Caco-2 (cell line): ENCODE results near the gene CD302. TPM values are rescaled to one million over a fixed set of nuclear protein-coding genes. Genes with fewer than 3 reads are reported as not detected.
A peak's percentile ranks its signal among the peaks of the same experiment; 100 is the strongest.
"Not testable (repeated sequence)": the region's sequence is repeated elsewhere in the genome, so short reads cannot be mapped to it uniquely, and the experiment has no call there.

Source experiments
- BruUV-seq: library from RNA; stranded (reverse); fragments of 400-500 nt; replicated peaks from 2 replicates; lab custom pipeline; 2021; lab: Mats Ljungman, UMichigan
- CTCF ChIA-PET: fragments of 300-600 bp; sonication (Branson Sonifier 250); formaldehyde crosslinking; loops from one replicate; lab custom pipeline; 2022; ENCODE audit warnings: antibody characterized with exemption; lab: Charles Lee
- POLR2A ChIA-PET: fragments of 300-600 bp; sonication (Branson Sonifier 250); formaldehyde crosslinking; loops from one replicate; lab custom pipeline; 2022; ENCODE audit warnings: antibody characterized with exemption; lab: Charles Lee
- DNase-seq, 2 experiments: peaks; one replicate each; pipeline versions ENCODE4 v3.0.0 to v3.0.0-alpha.2; 2020 to 2022
- H3K27me3 ChIP-seq: replicated peaks from 2 replicates; pipeline ENCODE4 v1.6.0; 2011; ENCODE audit warnings: low read length; ENCODE audit not compliant: control insufficient read depth, insufficient read depth
- H3K36me3 ChIP-seq: 2 replicates; pipeline ENCODE4 v1.5.1; 2011; ENCODE audit warnings: low read length; ENCODE audit not compliant: control insufficient read depth, insufficient read depth
- H3K4me1 ChIP-seq: fragments of 250-450 bp; sonication (Bioruptor Pico); 2 replicates; pipeline ENCODE4 v1.5.1; 2020; ENCODE audit warnings: mild to moderate bottlenecking
- H3K4me3 ChIP-seq: 2 replicates; pipeline ENCODE4 v1.5.1; 2011; ENCODE audit warnings: low read depth, mild to moderate bottlenecking, control low read depth, low read length
- H3K9me3 ChIP-seq: fragments of 250-450 bp; sonication (Bioruptor Pico); 2 replicates; pipeline ENCODE4 v1.5.1; 2020; ENCODE audit warnings: mild to moderate bottlenecking, moderate library complexity
- H3K27ac Mint-ChIP-seq: one replicate; pipeline ENCODE4 v1.8.0; 2022; ENCODE audit warnings: mixed read lengths; ENCODE audit not compliant: unreplicated experiment
- H3K27me3 Mint-ChIP-seq: one replicate; pipeline ENCODE4 v1.8.0; 2022; ENCODE audit warnings: mixed read lengths; ENCODE audit not compliant: insufficient read depth, unreplicated experiment
- H3K36me3 Mint-ChIP-seq: one replicate; pipeline ENCODE4 v1.8.0; 2022; ENCODE audit warnings: mild to moderate bottlenecking, mixed read lengths; ENCODE audit not compliant: insufficient read depth, unreplicated experiment
- H3K4me1 Mint-ChIP-seq: one replicate; pipeline ENCODE4 v1.8.0; 2022; ENCODE audit warnings: low read depth, mixed read lengths; ENCODE audit not compliant: unreplicated experiment
- H3K4me3 Mint-ChIP-seq: one replicate; pipeline ENCODE4 v1.8.0; 2022; ENCODE audit warnings: mild to moderate bottlenecking, moderate library complexity, mixed read lengths; ENCODE audit not compliant: unreplicated experiment
- H3K9me3 Mint-ChIP-seq: one replicate; pipeline ENCODE4 v1.8.0; 2022; ENCODE audit warnings: mixed read lengths; ENCODE audit not compliant: unreplicated experiment
- CTCF ChIP-seq, 2 experiments: fragments of 200-600 bp in 1 of 2; IDR thresholded peaks; 1 replicate in 1 of 2; 2 replicates in 1 of 2; pipeline versions ENCODE4 v1.5.1 to v1.8.0; 2011 to 2022; ENCODE audit warnings: antibody characterized with exemption in 1 of 2, control low read depth in 1 of 2, inconsistent platforms in 1 of 2, low read depth in 1 of 2, low read length in 1 of 2, mild to moderate bottlenecking in 1 of 2, moderate library complexity in 1 of 2; ENCODE audit not compliant: insufficient read depth in 1 of 2, severe bottlenecking in 1 of 2, unreplicated experiment in 1 of 2
- intact Hi-C: fragments of 100-400 bp; cut with micrococcal nuclease; formaldehyde crosslinking; loops from one replicate; pipeline ENCODE4 v1.10.0; 2022; ENCODE audit not compliant: unreplicated experiment
- total RNA-seq: library from RNA; stranded (reverse); gene quantifications from 2 replicates; pipeline ENCODE4 v1.2.3, GENCODE V29; 2022

CD302 gene
- total RNA-seq, 1 experiment from 2014 or later: 7.5 TPM

DNA sequence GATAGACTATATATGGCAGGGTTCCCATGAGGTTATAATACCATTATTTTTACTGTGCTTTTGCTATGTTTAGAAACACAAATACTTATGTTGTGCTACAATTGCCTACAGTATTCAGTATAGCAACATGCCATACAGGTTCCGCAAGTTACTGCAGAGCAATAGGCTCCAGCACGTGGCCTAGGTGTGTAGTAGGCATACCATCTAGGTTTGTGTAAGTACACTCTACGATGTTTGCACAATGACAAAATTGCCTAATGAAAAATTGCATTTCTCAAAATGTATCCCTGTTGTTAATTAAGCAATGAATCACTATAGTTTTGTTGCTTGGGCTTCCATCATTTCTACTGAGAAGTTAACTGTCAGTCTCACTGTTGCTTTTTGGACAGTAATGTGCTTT, 9.8 kb downstream of the CD302 start:
- no TSS peak for BruUV-seq
- intact Hi-C loops: no loop called here
- TF ChIP-seq CTCF (IDR thresholded peaks at IDR 0.05; ENCODE audit: insufficient read depth in 1 of 2, low read depth in 1 of 2, low read length in 1 of 2, severe bottlenecking in 1 of 2, unreplicated experiment in 1 of 2): no peak

GRCh38 chr2:159787647-159788046, 10.4 kb downstream of the CD302 start:
- intact Hi-C loops, H3K27me3 ChIP-seq, H3K4me3 ChIP-seq, POLR2A ChIA-PET, H3K9me3 Mint-ChIP-seq, H3K9me3 ChIP-seq, H3K27me3 Mint-ChIP-seq, H3K27ac Mint-ChIP-seq, H3K36me3 Mint-ChIP-seq, BruUV-seq, H3K36me3 ChIP-seq, DNase-seq, H3K4me3 Mint-ChIP-seq, CTCF ChIA-PET: not testable (repeated sequence)
- H3K4me1 ChIP-seq: peaks cover 12% of the 10 kb centered on the region
- peaks cover 15% of the 10 kb centered on the region for H3K4me1 Mint-ChIP-seq

More for the DNA sequence above, 9.8 kb downstream of the CD302 start:
- CTCF ChIA-PET: no interaction called here
- H3K27me3 ChIP-seq: no peaks in the 10 kb centered on the region
- H3K9me3 ChIP-seq: no peaks in the 10 kb centered on the region
- no peak overlapping the region for H3K27ac Mint-ChIP-seq
- peak; percentile 51 to 64 for DNase-seq
- H3K36me3 Mint-ChIP-seq: no peaks in the 10 kb centered on the region
- no peaks in the 10 kb centered on the region for H3K9me3 Mint-ChIP-seq
- H3K4me3 ChIP-seq: no peak overlapping the region
- H3K27me3 Mint-ChIP-seq: no peaks in the 10 kb centered on the region
- H3K4me1 ChIP-seq: peaks cover 12% of the 10 kb centered on the region
- POLR2A ChIA-PET: no interaction called here
- no peak overlapping the region for H3K4me3 Mint-ChIP-seq
- peaks cover 15% of the 10 kb centered on the region for H3K4me1 Mint-ChIP-seq
- H3K36me3 ChIP-seq: no peaks in the 10 kb centered on the region

DNA sequence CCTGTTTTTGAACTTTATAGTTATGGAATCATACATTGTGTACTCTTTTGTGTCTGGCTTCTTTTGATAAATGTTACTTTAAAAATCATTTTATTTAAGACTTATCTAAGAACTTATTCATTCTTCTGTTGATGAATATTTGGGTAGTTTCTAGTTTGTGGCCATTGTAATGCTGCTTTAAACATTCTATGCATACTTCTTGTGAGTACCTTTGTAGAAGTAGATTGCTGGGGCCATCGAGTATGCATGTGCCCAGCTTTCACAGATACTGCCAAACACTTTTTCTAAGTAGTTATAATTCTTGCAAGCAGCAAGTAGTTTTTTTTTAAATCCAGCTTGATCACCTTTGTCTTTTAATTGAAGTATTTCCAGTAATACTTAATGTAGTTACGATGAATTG, 11.1 kb downstream of the CD302 start:
- no peak for DNase-seq
- no peak overlapping the region for H3K4me3 Mint-ChIP-seq
- no TSS peak for BruUV-seq
- CTCF ChIA-PET: no interaction called here
- Histone ChIP-seq H3K4me1 (peaks cover 12% of the 10 kb centered on the region), H3K36me3 (no peaks in the 10 kb centered on the region), H3K9me3 (no peaks in the 10 kb centered on the region), H3K4me3 (no peak overlapping the region), H3K27me3 (no peaks in the 10 kb centered on the region)
- TF ChIP-seq CTCF (IDR thresholded peaks at IDR 0.05; ENCODE audit: insufficient read depth in 1 of 2, low read depth in 1 of 2, low read length in 1 of 2, severe bottlenecking in 1 of 2, unreplicated experiment in 1 of 2): no peak
- POLR2A ChIA-PET: no interaction called here
- H3K27ac Mint-ChIP-seq: no peak overlapping the region
- no peaks in the 10 kb centered on the region for H3K9me3 Mint-ChIP-seq
- H3K4me1 Mint-ChIP-seq: peaks cover 15% of the 10 kb centered on the region
- intact Hi-C loops: no loop called here
- H3K27me3 Mint-ChIP-seq: no peaks in the 10 kb centered on the region
- no peaks in the 10 kb centered on the region for H3K36me3 Mint-ChIP-seq

GRCh38 chr2:159785195-159785594, 12.8 kb downstream of the CD302 start:
- Histone ChIP-seq H3K27me3 (no peaks in the 10 kb centered on the region), H3K4me3 (no peak overlapping the region), H3K36me3 (no peaks in the 10 kb centered on the region), H3K9me3 (no peaks in the 10 kb centered on the region), H3K4me1 (peaks cover 12% of the 10 kb centered on the region)
- H3K4me1 Mint-ChIP-seq: peaks cover 15% of the 10 kb centered on the region
- no TSS peak for BruUV-seq
- ChIA-PET CTCF (no interaction called here), POLR2A (no interaction called here)
- TF ChIP-seq CTCF (IDR thresholded peaks at IDR 0.05; ENCODE audit: insufficient read depth in 1 of 2, low read depth in 1 of 2, low read length in 1 of 2, severe bottlenecking in 1 of 2, unreplicated experiment in 1 of 2): no peak
- H3K27ac Mint-ChIP-seq: no peak overlapping the region
- intact Hi-C loops: no loop called here
- H3K36me3 Mint-ChIP-seq: peaks cover 6% of the 10 kb centered on the region
- DNase-seq: no peak
- H3K9me3 Mint-ChIP-seq: no peaks in the 10 kb centered on the region
- H3K27me3 Mint-ChIP-seq: no peaks in the 10 kb centered on the region
- no peak overlapping the region for H3K4me3 Mint-ChIP-seq

- H3K27me3 ChIP-seq, intact Hi-C loops, H3K4me3 ChIP-seq, H3K9me3 Mint-ChIP-seq, H3K4me3 Mint-ChIP-seq, H3K27ac Mint-ChIP-seq, POLR2A ChIA-PET, BruUV-seq, H3K9me3 ChIP-seq, DNase-seq, H3K27me3 Mint-ChIP-seq, H3K36me3 Mint-ChIP-seq, H3K36me3 ChIP-seq, CTCF ChIA-PET: not testable (repeated sequence)
- H3K4me1 ChIP-seq: peaks cover 12% of the 10 kb centered on the region
- H3K4me1 Mint-ChIP-seq: peaks cover 15% of the 10 kb centered on the region
These were observed 13.3 kb downstream of the CD302 start for GRCh38 chr2:159784744-159785143.
